Pancreas (tissue), 10 donors: ENCODE results near the gene REXO4. TPM values are rescaled to one million over a fixed set of nuclear protein-coding genes. Genes with fewer than 3 reads are reported as not detected.

Source experiments
- ATAC-seq, 4 donors: fragments of 200-7000 bp; cut with Tn5 transposase; one replicate each; pipeline versions ENCODE4 v1.8.0 to v1.9.1; 2020; ENCODE audit warnings: mild to moderate bottlenecking in 4 of 4, moderate library complexity in 4 of 4
- DNase-seq, 6 donors: peaks; one replicate each; pipeline ENCODE4 v3.0.0-alpha.2; 2020
- FAIRE-seq: peaks from 2 replicates; lab custom pipeline; 2012; peaks lifted over from hg19 to GRCh38; lab: Jason Lieb, UNC
- H3K27ac ChIP-seq, 4 donors: fragments of 200-600 bp; sonication (generic); 1 replicate in 3 of 4; 2 replicates in 1 of 4; pipeline versions ENCODE4 v1.5.0 to v1.8.0; 2020
- H3K27me3 ChIP-seq, 4 donors: fragments of 200-600 bp; one replicate each; pipeline ENCODE4 v1.8.0; 2021
- H3K36me3 ChIP-seq, 3 donors: fragments of 200-600 bp; sonication (generic) in 1 of 3; one replicate each; pipeline versions ENCODE4 v1.5.0 to v1.8.0; 2020 to 2021
- H3K4me1 ChIP-seq, 3 donors: fragments of 200-600 bp; one replicate each; pipeline ENCODE4 v1.8.0; 2021
- H3K4me3 ChIP-seq, 4 donors: fragments of 200-600 bp; sonication (generic) in 2 of 4; one replicate each; pipeline versions ENCODE4 v1.5.0 to v1.8.0; 2020 to 2021
- H3K9me3 ChIP-seq, 4 donors: fragments of 200-600 bp; one replicate each; pipeline ENCODE4 v1.8.0; 2021
- WGBS, 2 donors: extraction: QIAGEN DNeasy Blood & Tissue Kit; methylation state at CpG; one replicate each; pipeline ENCODE4 v1.1.7; 2013; 5-methylcytosine and 5-hydroxymethylcytosine counted together
- intact Hi-C, 3 donors: fragments of 100-400 bp; cut with DNase I; formaldehyde crosslinking; loops; one replicate each; pipeline versions ENCODE4 v1.11.1 to v1.14.2; 2022
- polyA plus RNA-seq, 2 donors: library from polyadenylated mRNA; stranded (reverse); fragments of 200-250 nt; gene quantifications; one replicate each; pipeline ENCODE4 v1.2.3, GENCODE V29; 2013
- total RNA-seq, 6 donors: library from RNA; stranded (reverse); fragmentation: NEBNext Ultra II Directional in 4 of 6; extraction: Animal tissue kit (Norgen Biotek cat#: 25700) in 4 of 6; gene quantifications; one replicate each; pipeline versions ENCODE4 v1.2.1 to v1.2.4, GENCODE V29; 2021 to 2023
- TF ChIP-seq, protein P1 (sequence below), 4 donors: fragments of 200-600 bp; sonication (generic) in 3 of 4; IDR thresholded peaks; one replicate each; pipeline versions ENCODE4 v1.5.0 to v1.8.0; 2021; ENCODE audit warnings: antibody characterized with exemption in 4 of 4
- donor health status: healthy with polysubstance abuse.
- donor health status: DM: no; HTN: no; CAD: no; lungs with moderate emphysema.
- donor health status: DM: no; HTN: no; CAD: no.
- donor health status: control.
- donor health status: control.
- donor health status: Bipolar disorder and iron deficiency.
- donor health status: DM: yes; HTN: yes; CAD: no.
- donor health status: DM: no; HTN: no; CAD: no.
- donor health status: DM: no; HTN: no; CAD: no.
- donor health status: DM: yes; HTN: yes; CAD: no.

REXO4 gene
- total and polyA plus RNA-seq, 8 donors = 10.0 to 16.3 (median 13.1) TPM

DNA sequence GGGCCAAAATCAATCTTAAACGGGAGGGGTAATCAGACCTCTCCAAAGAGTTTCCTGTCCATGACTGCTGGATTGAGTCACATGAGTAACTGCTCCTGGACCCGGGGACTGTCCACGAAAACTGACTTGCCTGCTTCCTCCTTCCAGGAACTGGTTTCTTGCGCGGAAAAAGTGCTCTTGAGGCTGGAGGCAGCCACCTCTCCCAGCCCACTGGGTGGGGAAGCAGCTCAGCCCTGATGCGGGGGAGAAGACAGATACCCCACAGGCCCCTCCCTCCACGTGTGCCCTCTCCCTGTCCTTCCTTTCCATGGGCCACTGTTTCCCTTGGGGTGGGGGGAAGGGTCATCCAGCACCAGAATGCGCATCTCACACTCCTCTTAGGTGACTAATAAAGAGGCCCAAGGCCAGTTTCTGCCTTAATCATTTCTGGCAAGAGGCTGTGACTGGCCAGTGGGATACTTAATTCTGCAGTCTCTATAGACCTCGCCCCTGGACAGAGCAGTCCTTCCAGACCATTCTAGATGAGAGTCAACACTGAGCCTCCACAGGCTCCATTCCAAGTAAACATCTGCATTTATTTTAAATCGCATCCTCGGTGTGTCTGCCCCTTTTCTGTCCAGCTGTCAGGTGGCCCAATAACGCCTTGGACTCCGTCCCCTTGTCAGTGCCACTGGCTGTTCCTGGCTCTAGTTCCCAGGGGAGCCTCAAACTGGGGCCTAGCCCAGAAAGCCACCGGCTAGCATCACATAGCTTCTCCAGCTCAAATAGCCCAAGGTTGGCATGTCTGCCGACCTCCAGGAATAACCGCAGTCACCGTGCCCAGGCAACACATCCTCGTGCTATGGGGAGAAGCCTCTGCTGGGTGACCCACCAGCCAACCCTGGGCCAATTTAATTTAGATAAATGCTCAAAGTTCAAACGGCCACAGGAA is 12.0 kb downstream of the REXO4 start:
- WGBS, 2 donors = 76 to 78% methylated on average over 19 of the region's 19 CpGs
- TF ChIP-seq, protein P1, sequence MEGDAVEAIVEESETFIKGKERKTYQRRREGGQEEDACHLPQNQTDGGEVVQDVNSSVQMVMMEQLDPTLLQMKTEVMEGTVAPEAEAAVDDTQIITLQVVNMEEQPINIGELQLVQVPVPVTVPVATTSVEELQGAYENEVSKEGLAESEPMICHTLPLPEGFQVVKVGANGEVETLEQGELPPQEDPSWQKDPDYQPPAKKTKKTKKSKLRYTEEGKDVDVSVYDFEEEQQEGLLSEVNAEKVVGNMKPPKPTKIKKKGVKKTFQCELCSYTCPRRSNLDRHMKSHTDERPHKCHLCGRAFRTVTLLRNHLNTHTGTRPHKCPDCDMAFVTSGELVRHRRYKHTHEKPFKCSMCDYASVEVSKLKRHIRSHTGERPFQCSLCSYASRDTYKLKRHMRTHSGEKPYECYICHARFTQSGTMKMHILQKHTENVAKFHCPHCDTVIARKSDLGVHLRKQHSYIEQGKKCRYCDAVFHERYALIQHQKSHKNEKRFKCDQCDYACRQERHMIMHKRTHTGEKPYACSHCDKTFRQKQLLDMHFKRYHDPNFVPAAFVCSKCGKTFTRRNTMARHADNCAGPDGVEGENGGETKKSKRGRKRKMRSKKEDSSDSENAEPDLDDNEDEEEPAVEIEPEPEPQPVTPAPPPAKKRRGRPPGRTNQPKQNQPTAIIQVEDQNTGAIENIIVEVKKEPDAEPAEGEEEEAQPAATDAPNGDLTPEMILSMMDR (IDR thresholded peaks at IDR 0.05) = no peak
- ATAC-seq = peak in 1 of 4 donors; percentile 15
- intact Hi-C loops = loop anchor here in 1 of 3 donors (5.0 kb wide), 1 partner anchor 82 kb away; no protein-coding TSS in a partner anchor
- DNase-seq = peak in 1 of 6 donors; percentile 31
- H3K9me3 ChIP-seq = no peaks in the 10 kb centered on the region
- H3K36me3 ChIP-seq = peaks cover 0 to 20% (median 16%) of the 10 kb centered on the region in 3 donors
- no peak overlapping the region for H3K4me3 ChIP-seq
- no peaks in the 10 kb centered on the region for H3K4me1 ChIP-seq
- peak overlapping the region in 1 of 4 donors; percentile 47 for H3K27ac ChIP-seq
- no peak for FAIRE-seq
- H3K27me3 ChIP-seq = no peaks in the 10 kb centered on the region

DNA sequence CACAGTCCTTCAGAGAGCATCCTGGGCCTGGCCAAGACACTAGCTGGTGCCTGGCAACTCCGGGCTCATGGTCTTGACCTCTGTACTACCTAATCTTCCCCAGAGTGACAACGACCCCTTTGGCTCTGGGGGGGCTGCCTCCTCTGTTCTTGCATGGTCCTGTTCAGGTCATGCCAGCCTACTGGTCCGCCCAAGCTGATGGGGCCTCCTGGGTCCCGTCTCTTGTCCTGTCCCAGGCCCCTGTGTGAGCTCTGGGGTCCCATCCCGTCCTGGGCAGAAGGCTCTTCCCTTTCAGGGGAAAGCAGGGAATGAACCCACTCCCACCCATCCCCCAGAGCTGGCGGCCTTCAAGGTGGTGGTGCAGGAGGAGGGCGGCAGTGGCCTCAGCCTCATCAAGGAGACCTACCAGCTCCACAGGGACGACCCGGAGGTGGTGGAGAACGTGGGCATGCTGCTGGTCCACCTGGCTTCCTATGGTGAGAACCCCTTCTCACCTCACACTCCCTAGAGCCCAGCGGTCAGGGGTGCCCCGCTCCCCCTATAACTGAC is 13.3 kb downstream of the REXO4 start:
- intact Hi-C loops = loop anchor here in 2 of 3 donors (5.0 kb wide), 1 partner anchor 83 kb away; no protein-coding TSS in a partner anchor
- DNase-seq (peak in 1 of 6 donors; percentile 64), ATAC-seq (no peak), FAIRE-seq (no peak)
- Histone ChIP-seq H3K9me3 (no peaks in the 10 kb centered on the region), H3K4me3 (no peak overlapping the region), H3K27me3 (no peaks in the 10 kb centered on the region), H3K36me3 (peaks cover 0 to 8% (median 7%) of the 10 kb centered on the region in 3 donors), H3K27ac (no peak overlapping the region), H3K4me1 (no peaks in the 10 kb centered on the region)
- TF ChIP-seq, protein P1 (IDR thresholded peaks at IDR 0.05) = no peak
- 73 to 84% methylated on average over 12 of the region's 12 CpGs for WGBS, 2 donors

DNA sequence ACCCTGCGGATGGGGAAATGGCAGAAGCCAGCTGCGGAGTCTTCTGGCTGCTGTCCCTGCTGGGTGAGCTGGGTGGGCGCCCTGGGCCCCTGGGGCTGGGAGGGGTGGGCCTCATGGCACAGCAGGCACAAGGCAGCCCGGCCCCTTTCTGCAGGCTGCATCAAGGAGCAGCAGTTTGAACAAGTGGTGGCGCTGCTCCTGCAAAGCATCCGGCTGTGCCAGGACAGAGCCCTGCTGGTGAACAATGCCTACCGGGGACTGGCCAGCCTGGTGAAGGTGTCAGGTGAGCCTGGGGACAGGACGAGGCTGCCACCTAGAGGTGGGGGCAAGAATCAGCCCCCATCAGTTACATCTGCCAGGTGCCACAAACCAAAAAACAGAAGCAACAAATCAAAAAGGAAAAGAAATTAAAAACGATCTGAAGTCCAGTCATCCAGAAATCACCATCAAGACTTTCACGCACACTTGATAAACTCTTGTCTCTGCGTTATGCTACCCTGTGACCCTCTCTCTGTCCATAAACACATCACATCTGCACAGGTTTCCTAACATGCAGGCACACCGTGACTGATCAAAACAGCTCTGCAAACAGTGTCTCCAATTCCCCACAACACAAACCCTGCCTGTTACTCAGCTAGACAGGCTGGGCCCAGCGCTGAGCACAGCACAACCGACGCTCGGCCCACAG is 13.9 kb downstream of the REXO4 start:
- FAIRE-seq = no peak
- 65 to 68% methylated on average over 16 of the region's 16 CpGs for WGBS, 2 donors
- intact Hi-C loops = loop anchor here in 1 of 3 donors (5.0 kb wide), 1 partner anchor 83 kb away; no protein-coding TSS in a partner anchor

DNA sequence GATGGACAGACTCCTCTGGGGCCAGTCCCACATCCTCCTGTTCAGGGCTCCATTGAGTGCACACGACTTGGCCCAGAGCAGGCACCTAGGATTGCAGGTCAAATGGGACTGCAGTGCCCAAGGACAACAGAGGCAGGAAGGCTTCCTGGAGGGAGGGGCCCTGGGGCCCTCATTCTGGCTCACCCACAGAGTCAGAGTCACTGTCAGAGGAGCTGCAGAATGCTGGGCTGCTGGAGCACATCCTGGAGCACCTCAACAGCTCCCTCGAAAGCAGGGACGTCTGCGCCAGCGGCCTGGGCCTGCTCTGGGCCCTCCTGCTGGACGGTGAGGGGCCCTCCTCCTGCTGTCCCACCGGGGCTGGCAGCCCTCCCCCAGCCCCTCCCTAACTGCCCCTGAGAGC is 15.1 kb downstream of the REXO4 start:
- intact Hi-C loops = loop anchor here in 1 of 3 donors (5.0 kb wide), 1 partner anchor 85 kb away; no protein-coding TSS in a partner anchor
- no peaks in the 10 kb centered on the region for H3K9me3 ChIP-seq
- TF ChIP-seq, protein P1 (IDR thresholded peaks at IDR 0.05) = no peak
- FAIRE-seq (no peak), ATAC-seq (no peak), DNase-seq (peak in 1 of 6 donors; percentile 65)
- no peaks in the 10 kb centered on the region for H3K27me3 ChIP-seq
- H3K4me3 ChIP-seq = no peak overlapping the region
- no peaks in the 10 kb centered on the region for H3K4me1 ChIP-seq
- no peak overlapping the region for H3K27ac ChIP-seq
- 72 to 80% methylated on average over 6 to 7 of the region's 7 CpGs for WGBS, 2 donors
- H3K36me3 ChIP-seq = peaks cover 0 to 5% (median 0%) of the 10 kb centered on the region in 3 donors

More for the DNA sequence above, 13.9 kb downstream of the REXO4 start:
- no peaks in the 10 kb centered on the region for H3K9me3 ChIP-seq
- TF ChIP-seq, protein P1 (IDR thresholded peaks at IDR 0.05) = peak; percentile 17 to 67 (median 42)
- H3K4me3 ChIP-seq = no peak overlapping the region
- H3K4me1 ChIP-seq = no peaks in the 10 kb centered on the region
- peak in 5 of 6 donors; percentile 59 to 88 (median 74) for DNase-seq
- no peaks in the 10 kb centered on the region for H3K27me3 ChIP-seq
- H3K36me3 ChIP-seq = peaks cover 0 to 8% (median 7%) of the 10 kb centered on the region in 3 donors
- ATAC-seq = peak; percentile 48 to 78 (median 68)
- H3K27ac ChIP-seq = no peak overlapping the region
